GM12864 (cell line): Measurements from ENCODE around the gene STARD6.

Source experiments
- DNase-seq: peaks from one replicate; pipeline ENCODE4 v3.0.0-alpha.2; 2011; ENCODE audit warnings: low read depth
- H3K4me3 ChIP-seq: 2 replicates; pipeline ENCODE4 v1.5.1; 2011; ENCODE audit warnings: mild to moderate bottlenecking, low read depth, low read length, control low read depth
- CTCF ChIP-seq: IDR thresholded peaks from 2 replicates; pipeline ENCODE4 v1.5.1; 2011; ENCODE audit warnings: low read depth, mild to moderate bottlenecking, moderate library complexity, low read length, control low read depth, inconsistent platforms; ENCODE audit errors: missing control alignments

The STARD6 gene

DNA sequence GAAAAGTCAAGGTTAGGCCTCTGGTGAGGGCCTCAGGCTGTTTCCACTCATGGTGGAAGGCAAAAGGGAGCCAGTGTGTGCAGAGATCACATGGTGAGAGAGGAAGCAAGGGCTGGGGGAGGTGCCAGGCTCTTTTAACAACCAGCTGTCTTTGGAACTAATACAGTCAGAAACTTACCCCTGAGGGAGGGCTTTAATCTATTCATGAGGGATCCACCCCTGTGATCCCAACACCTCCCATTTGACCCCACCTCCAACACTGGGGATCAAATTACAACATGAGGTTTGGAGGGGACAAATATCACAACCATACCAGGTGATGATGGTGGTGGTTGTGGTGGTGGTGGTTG is 77.5 kb downstream of the STARD6 start:
- TF ChIP-seq CTCF, result no peak
- H3K4me3 ChIP-seq, result no peak overlapping the region
- no peak for DNase-seq

DNA sequence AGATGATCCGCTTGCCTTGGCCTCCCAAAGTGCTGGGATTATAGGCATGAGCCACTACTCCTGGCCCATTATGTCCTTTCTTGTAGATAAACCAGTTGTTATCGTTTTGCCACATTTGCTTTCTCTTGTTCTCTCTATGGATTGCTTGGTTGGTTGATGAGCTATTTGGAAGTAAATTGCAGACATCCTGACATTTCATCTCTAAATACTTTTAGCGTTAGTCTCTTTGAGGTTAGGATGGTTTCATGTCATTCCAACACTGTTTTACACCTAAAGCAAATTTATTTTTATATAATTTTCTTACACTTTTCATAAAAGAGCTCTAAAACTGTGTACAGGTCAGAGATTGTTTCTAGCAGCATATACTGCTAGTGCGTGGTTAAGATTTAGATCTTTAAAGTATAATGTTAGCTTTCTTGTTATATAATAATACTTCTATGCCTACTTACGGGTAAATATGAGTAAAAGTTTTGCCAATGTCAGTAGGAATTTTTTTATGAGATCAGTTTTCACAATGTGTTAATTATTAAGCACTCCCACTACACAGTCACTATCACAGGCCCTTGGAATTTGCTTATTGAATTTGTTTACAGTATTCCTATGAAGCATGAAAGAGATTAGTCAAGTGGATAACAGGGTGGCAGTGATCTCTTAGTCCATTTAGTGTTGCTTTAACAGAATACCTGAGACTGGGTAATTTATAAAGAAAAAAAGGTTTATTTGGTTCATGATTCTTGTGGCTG is 78.0 kb downstream of the STARD6 start:
- DNase-seq, result no peak
- no peak overlapping the region for H3K4me3 ChIP-seq
- no peak for TF ChIP-seq CTCF

GRCh38 chr18:54278615-54279014 is 79.0 kb downstream of the STARD6 start:
- DNase-seq, result no peak
- TF ChIP-seq CTCF, result no peak
- no peak overlapping the region for H3K4me3 ChIP-seq

DNA sequence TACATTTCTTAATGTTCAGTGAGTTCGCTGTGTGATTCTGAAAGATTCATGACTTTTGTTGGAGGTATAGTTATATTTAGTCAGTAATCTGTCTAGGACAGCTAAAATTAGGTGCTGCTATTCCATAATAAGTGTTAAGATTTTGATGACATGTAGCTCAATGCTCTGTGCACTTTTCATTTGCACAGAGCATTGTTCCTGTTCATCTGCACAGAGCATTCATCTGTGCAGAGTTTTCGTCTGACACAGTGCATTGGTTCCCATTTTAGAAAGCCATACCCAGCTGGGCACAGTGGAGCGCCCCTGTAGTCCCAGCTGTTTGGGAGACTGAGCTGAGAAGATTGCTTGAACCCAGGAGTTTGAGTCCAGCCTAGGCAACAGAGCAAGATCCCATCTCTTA is 79.8 kb downstream of the STARD6 start:
- DNase-seq, result no peak
- no peak overlapping the region for H3K4me3 ChIP-seq
- TF ChIP-seq CTCF, result no peak
